Astrocyte of the cerebellum (primary cell): ENCODE data around the gene ETNK2.
"Not testable (repeated sequence)": the region's sequence is repeated elsewhere in the genome, so short reads cannot be mapped to it uniquely, and the experiment has no call there.

Source experiments
- DNase-seq: peaks from one replicate; pipeline ENCODE4 v3.0.0-alpha.2; 2011; ENCODE audit warnings: low read depth
- H3K4me3 ChIP-seq: 2 replicates; pipeline ENCODE4 v1.5.1; 2011; ENCODE audit warnings: mild to moderate bottlenecking, low read depth, low read length, moderate library complexity
- CTCF ChIP-seq: IDR thresholded peaks from 2 replicates; pipeline ENCODE4 v1.5.1; 2012; ENCODE audit warnings: low read length, low read depth, moderate library complexity, mild to moderate bottlenecking; ENCODE audit errors: missing control alignments
- in situ Hi-C: cut with HindIII; loops from 2 replicates; pipeline ENCODE4 v1.10.0; 2017; ENCODE audit warnings: low sequenced_read_pairs

The ETNK2 gene

GRCh38 chr1:204103431-204103741, 48.5 kb downstream of the ETNK2 start:
- H3K4me3 ChIP-seq, result no peak overlapping the region
- in situ Hi-C loops, result no loop called here
- DNase-seq, result no peak
- no peak for TF ChIP-seq CTCF

- in situ Hi-C loops, result no loop called here
- no peak for DNase-seq
These were observed 49.0 kb downstream of the ETNK2 start for GRCh38 chr1:204102739-204103430.

GRCh38 chr1:204102029-204102611, 49.7 kb downstream of the ETNK2 start:
- no peak for TF ChIP-seq CTCF
- no peak overlapping the region for H3K4me3 ChIP-seq
- in situ Hi-C loops, result no loop called here
- DNase-seq, result no peak

More at GRCh38 chr1:204102739-204103430, 49.0 kb downstream of the ETNK2 start:
- TF ChIP-seq CTCF, result no peak
- no peak overlapping the region for H3K4me3 ChIP-seq

GRCh38 chr1:204099754-204100153, 52.1 kb downstream of the ETNK2 start:
- in situ Hi-C loops, result loop anchor here (10.0 kb wide), 1 partner anchor 55 kb away; no protein-coding TSS in a partner anchor
- H3K4me3 ChIP-seq, DNase-seq: not testable (repeated sequence)

GRCh38 chr1:204098683-204099082, 53.2 kb downstream of the ETNK2 start:
- H3K4me3 ChIP-seq, result no peak overlapping the region
- DNase-seq, result no peak
- in situ Hi-C loops, result loop anchor here (10.0 kb wide), 1 partner anchor 54 kb away; no protein-coding TSS in a partner anchor
- no peak for TF ChIP-seq CTCF

- no peak overlapping the region for H3K4me3 ChIP-seq
- no peak for DNase-seq
- in situ Hi-C loops, result loop anchor here (10.0 kb wide), 1 partner anchor 52 kb away; no protein-coding TSS in a partner anchor
- TF ChIP-seq CTCF, result no peak
These were observed 54.9 kb downstream of the ETNK2 start for GRCh38 chr1:204096931-204097330.
